Testis (tissue), 2 donors: ENCODE measurements around the gene TBC1D21.

ENCODE experiments used
- CTCF ChIP-seq, 3 experiments: fragments of 450-650 bp in 2 of 3; fragments of 200-600 bp in 1 of 3; sonication (generic) in 1 of 3; IDR thresholded peaks; one replicate each; pipeline ENCODE4 v1.5.1; 2016 to 2019; ENCODE audit warnings: antibody characterized with exemption in 3 of 3, mild to moderate bottlenecking in 2 of 3, moderate library complexity in 1 of 3
- POLR2A ChIP-seq: fragments of 450-650 bp; IDR thresholded peaks from one replicate; pipeline ENCODE4 v1.6.1; 2017; ENCODE audit warnings: antibody characterized with exemption, mild to moderate bottlenecking, moderate library complexity

DNA sequence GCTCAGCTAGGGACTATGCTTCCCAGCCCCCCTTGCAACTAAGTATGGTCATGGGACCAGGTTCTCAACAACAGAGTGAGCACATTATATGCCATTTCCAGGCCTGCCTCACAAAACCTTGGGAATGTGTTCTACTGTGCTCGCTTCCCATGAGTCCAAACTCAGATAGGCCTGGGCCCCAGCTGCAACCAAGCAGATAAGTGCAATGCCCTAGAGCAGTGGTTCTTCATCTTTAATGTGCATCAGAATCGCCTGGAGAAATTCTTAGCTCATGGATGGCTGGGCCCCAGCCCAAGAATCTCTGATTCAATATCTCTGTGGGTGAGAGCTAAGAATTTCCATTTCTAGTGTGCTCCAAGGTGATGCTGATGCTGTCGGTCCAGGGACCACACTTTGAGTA, 27.5 kb upstream of the TBC1D21 start:
- TF ChIP-seq CTCF (IDR thresholded peaks at IDR 0.05) (no peak), POLR2A (no peak)
